H7 (cell line): ENCODE measurements around the gene SYNGR4. TPM values are rescaled to one million over a fixed set of nuclear protein-coding genes. Genes with fewer than 3 reads are reported as not detected.
A peak's percentile ranks its signal among the peaks of the same experiment; 100 is the strongest.
"Not testable (repeated sequence)": the region's sequence is repeated elsewhere in the genome, so short reads cannot be mapped to it uniquely, and the experiment has no call there.

Experiments
- DNase-seq: peaks from one replicate; pipeline ENCODE4 v3.0.0; 2012
- H3K27me3 ChIP-seq: 2 replicates; pipeline ENCODE4 v1.6.0; 2011; ENCODE audit warnings: mild to moderate bottlenecking, low read length; ENCODE audit not compliant: control insufficient read depth, insufficient read depth
- H3K36me3 ChIP-seq: replicated peaks from 2 replicates; pipeline ENCODE4 v1.5.1; 2011; ENCODE audit warnings: low read length; ENCODE audit not compliant: control insufficient read depth, insufficient read depth
- H3K4me3 ChIP-seq: 2 replicates; pipeline ENCODE4 v1.5.1; 2011; ENCODE audit warnings: low read depth, mild to moderate bottlenecking, control low read depth, low read length, moderate library complexity; ENCODE audit not compliant: insufficient read depth
- total RNA-seq: library from RNA; depleted of rRNA; stranded (reverse); fragments of >200 nt; shearing (Covaris generic); gene quantifications from 2 replicates; pipeline ENCODE4 v1.2.3, GENCODE V29; 2014

SYNGR4 gene
- total RNA-seq, 1 experiment from 2014 or later = not detected

DNA sequence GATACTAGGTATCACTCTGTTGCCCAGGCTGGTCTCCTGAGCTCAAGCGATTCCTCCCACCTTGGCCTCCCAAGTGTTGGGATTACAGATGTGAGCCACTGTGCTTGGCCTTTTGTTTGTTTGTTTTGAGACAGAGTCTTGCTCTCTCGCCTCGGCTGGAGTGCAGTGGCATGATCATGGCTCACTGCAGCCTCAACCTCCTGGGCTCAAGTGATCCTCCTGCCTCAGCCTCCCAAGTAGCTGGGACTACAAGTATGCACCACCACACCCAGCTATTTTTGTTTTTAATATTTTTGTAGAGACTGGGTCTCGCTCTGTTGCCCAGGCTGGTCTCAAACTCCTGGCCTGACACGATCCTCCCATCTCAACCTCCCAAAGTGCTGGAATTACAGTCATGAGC lies 7.6 kb downstream of the SYNGR4 start:
- not testable (repeated sequence) for H3K4me3 ChIP-seq, H3K36me3 ChIP-seq, H3K27me3 ChIP-seq, DNase-seq

DNA sequence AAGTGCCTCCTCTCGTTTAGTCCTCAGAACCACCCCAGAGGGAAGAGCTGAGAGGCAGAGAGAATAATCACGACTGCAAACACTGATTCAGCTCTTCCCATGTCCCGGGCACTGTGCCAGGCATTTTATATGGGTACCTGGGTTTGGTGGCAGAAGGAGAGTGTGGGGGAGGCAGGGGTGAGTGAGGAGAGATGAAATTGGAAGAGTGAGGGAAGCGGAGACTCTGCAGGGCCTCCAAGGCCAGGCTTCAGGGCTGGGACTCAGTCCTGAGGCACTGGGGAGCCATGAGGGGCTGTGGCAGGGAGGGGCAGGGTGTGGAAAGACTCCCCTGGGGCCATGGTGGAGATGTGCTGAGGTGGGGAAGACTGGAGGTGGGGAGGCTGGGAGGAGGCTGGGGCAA lies 8.7 kb downstream of the SYNGR4 start:
- DNase-seq = no peak
- no peak overlapping the region for H3K4me3 ChIP-seq
- H3K27me3 ChIP-seq = no peaks in the 10 kb centered on the region
- H3K36me3 ChIP-seq = no peaks in the 10 kb centered on the region

DNA sequence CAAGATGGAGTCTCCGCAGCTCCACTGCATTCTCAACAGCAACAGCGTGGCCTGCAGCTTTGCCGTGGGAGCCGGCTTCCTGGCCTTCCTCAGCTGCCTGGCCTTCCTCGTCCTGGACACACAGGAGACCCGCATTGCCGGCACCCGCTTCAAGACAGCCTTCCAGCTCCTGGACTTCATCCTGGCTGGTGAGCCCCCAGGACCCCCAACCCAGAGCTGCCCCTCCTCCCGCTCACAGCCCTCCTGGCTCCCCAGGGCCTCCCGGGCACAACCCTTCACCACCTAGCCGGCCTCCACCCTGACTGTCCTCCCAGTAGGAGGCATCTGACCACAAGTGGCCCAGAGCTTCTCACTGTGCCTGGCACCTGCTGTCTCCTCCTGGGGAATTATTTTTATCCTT lies 9.4 kb downstream of the SYNGR4 start:
- no peak for DNase-seq
- H3K36me3 ChIP-seq = no peaks in the 10 kb centered on the region
- H3K4me3 ChIP-seq = no peak overlapping the region
- H3K27me3 ChIP-seq = no peaks in the 10 kb centered on the region

DNA sequence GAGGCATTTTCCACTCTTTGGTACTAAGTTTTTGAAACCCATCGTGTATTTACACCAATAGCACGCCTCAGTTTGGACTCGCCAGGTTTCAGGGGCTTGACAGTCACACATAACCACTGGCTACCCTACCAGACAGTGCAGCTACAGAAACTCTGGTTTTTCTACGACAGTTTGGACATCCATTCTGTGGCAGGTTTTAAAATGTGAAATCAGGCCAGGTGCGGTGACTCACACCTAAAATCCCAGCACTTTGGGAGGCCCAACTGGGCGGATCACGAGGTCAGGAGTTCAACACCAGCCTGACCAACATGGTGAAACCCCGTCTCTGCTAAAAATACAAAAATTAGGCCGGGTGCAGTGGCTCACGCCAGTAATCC lies 14.0 kb downstream of the SYNGR4 start:
- H3K27me3 ChIP-seq = no peaks in the 10 kb centered on the region

DNA sequence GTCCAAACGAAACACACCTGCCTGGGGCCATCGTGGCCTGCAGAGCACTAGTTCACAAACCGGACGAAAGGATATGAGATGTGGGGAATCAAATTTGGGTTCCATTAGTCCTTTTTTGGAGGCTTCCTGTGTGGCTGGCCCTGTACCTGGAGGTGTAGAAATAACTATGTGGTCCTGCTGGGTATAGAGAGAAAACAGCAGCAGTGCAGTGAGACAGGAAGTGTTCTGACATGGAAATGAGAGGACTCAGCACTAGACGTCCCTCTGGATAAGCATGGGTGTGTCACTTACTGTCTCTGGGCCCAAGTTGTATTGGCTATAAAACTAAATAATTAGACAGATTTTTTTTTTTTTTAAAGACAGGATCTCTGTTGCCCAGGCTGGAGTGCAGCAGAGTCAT lies 14.9 kb downstream of the SYNGR4 start:
- Histone ChIP-seq H3K36me3 (peaks cover 10% of the 10 kb centered on the region), H3K4me3 (no peak overlapping the region), H3K27me3 (no peaks in the 10 kb centered on the region)
- DNase-seq = no peak

More for the DNA sequence above, 14.0 kb downstream of the SYNGR4 start:
- no peak for DNase-seq
- no peak overlapping the region for H3K4me3 ChIP-seq
- H3K36me3 ChIP-seq = peaks cover 4% of the 10 kb centered on the region

DNA sequence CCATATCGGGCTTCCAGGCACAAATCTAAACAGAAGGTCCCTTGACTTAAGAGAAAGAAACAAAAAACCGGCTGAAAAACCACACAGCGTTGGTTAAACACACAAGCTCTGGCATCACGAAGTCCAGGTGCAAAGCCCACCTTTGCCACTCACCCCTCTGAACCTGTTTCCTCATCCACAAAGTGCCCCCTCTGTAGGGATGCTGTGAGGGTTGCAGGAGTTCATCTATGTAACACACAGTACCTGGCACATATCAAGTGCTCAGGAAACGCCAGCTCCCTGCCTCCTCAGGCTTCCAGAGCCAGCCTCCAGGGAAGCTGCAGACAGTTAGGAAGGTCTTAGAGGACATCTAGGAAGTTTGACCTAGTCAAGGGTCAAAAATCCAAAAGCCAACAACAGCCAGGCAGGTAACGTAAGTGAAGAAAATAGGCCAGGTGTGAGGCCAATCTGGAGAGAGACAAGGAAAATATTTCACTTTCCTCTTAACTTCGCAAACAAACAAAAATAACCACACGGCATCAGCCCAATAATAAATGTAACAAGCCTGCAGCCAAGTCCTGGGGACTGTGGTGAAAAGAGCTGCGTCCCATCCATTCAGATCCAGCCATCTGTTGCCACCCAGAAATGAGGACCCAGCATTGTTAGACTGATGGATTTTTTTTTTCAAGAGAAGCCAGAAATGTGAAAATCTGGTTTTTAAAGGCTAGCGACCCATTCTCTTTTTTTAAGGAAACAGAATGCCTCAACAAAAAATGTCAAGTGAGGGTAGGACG lies 17.2 kb downstream of the SYNGR4 start:
- DNase-seq = no peak
- H3K27me3 ChIP-seq = no peaks in the 10 kb centered on the region
- H3K36me3 ChIP-seq = peaks cover 25% of the 10 kb centered on the region
- no peak overlapping the region for H3K4me3 ChIP-seq

DNA sequence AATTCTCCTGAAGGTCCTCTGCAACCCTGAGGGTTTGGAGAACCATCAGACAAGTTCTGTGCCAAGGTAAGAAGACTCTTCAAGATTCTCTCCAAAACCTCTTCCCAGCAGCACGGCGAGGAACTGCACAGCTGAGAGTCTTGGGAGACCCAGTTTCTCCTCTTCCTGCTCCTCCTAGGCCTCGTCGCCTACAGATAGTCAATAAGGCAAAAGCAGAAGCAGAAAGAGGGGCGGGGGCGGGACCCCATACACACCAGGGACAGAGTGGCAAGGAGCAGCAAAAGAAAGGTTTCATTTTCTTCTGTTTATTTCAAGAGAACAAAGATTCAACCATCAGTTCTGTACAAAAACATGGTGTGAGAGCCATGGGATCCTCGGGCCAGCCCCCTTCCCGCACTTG lies 18.1 kb downstream of the SYNGR4 start:
- no peaks in the 10 kb centered on the region for H3K27me3 ChIP-seq
- DNase-seq = no peak
- H3K36me3 ChIP-seq = peaks cover 33% of the 10 kb centered on the region
- H3K4me3 ChIP-seq = no peak overlapping the region

DNA sequence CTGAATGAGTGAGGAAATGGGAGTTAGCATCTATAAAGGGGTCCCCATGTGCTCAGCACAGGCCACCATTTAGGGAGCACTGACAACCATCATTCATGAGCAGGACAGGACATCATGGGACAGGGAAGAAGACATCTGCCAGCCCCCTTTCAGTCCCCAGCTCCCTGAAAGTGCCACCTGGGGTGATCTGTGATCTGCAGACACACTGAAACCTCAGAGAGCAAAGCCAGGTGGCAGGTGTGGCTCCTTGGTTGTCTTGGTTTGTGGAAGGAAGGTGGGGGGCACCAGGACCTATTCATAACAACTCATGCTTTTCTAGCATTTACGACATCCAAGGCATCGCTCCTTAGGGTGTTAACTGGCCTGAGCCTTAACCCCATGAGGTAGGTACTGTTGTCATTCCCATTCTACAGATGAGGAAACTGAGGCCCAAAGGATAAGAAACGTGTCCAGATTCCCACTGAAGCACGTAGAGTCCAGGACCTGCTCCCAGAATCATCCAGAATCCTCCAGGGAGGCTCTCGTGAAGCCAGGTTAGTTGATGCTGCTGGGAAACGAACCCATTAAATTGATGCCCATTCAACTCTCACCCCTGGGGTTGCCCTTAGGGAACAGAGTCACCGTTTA lies 21.4 kb downstream of the SYNGR4 start:
- Histone ChIP-seq H3K27me3 (no peaks in the 10 kb centered on the region), H3K4me3 (no peak overlapping the region), H3K36me3 (peaks cover 46% of the 10 kb centered on the region)
- no peak for DNase-seq

DNA sequence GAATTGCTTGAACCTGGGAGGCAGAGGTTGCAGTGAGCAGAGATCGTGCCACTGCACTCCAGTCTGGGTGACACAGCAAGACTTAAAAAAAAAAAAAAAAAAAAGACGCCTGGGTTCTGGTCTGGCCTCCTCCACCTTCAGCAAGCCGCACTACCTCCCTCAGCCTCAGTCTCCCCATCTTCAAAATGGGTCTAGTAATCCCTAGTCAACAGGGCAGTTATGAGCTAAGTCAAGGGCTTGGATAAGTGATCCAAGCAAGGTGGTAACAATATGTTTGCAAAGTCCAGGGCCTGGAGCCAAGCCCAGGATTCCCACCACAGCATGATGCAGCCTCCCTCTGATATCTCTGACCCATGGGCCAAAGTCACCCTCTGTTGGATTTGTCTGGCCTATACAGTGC lies 22.8 kb downstream of the SYNGR4 start:
- peaks cover 46% of the 10 kb centered on the region for H3K36me3 ChIP-seq
- H3K27me3 ChIP-seq = no peaks in the 10 kb centered on the region
- no peak for DNase-seq
- H3K4me3 ChIP-seq = no peak overlapping the region

DNA sequence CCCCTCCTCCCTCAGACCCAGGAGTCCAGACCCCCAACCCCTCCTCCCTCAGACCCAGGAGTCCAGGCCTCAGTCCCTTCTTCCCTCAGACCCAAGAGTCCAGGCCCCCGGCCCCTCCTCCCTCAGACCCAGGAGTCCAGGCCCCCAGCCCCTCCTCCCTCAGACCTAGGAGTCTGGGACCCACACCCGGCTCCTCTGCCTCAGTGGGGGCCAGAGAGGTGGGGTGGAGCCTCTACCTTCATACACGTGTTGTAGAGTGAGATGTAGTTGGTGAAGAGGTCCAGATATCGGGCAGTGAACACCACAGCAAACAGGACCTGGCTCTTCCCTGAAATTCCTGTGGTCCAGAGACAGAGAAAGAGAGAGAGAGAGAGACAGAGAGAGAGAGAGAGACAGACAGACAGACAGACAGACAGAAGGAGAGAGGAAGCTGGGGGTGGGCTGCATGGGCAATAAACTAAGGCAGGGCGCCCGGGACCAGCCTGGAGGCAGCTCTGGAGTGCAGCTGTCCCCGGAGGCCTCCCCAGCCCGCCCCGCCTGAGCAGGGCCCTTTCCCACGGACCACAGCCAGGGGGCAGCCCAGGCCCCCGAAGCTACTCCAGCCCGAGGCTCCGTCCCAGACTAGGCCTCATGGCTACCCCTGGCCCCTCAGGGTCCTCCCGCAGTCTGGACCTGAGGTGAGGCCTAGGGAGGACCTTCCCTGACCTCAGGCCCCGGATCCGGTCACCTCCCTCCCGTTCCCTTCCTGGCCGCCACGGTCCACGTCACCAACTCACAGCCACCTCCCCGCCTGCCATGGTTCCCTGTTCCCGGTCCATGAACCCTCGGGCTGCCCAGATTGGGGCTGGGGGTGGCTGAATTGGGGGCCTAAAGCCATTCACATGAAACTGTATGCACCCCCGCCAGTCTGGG lies 26.3 kb downstream of the SYNGR4 start:
- peak overlapping the region; percentile 96 for H3K4me3 ChIP-seq

DNA sequence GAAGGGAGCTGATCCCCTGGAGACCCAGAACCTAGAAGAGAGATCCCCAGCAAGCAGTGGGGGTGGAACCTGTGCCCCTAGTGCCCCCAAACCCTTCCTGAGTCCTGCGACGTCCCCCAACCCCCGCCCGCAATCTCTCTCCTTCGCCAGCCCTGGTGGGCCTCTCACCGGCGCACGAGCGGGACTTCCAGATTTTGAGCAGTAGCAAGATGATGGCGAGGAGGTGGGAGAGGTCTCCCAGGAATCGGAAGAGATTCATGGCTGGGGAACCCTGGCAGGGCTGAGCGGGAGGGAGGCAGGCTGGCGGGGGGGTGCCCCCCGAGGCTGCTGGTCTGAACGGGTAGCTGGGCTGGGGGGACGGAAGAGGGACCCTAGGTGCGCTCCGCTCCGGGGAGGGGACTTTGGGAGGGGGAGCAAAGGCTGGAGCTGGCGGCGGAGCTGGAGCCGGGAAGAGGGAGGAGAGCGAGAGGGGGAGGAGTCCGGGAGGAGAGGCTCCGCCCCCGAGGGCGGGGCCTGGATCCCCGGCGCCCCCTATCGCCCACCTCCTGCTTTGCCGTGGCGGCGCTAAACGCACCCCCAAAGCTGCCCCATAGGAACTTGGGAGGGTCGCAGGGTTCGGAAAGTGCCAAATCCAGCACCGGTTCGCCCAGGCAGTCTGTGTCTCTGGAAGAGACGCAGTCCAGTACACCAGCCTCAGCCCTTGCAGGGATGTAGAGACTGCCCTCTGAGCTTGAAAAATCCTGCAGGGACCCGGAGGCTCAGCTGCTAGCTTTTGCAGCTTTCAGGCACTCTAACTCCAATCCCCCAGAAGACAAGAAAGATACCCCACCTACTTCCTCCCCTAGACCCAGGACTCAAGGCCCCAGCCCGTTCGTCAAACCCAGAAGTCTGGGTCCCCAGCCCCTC lies 27.2 kb downstream of the SYNGR4 start, which contains the start of gene KDELR1:
Gene KDELR1, minus strand, starts transcription at position 452 of the 906 bp plus-strand sequence. Its CDS starts 193 bp downstream, at position 259.
- DNase-seq = peak; percentile 98
- H3K36me3 ChIP-seq = peaks cover 21% of the 10 kb centered on the region
- peaks cover 35% of the 10 kb centered on the region for H3K27me3 ChIP-seq
- peak within 1 kb of the TSS; percentile 96 for H3K4me3 ChIP-seq

More for the DNA sequence above, 26.3 kb downstream of the SYNGR4 start:
- peaks cover 26% of the 10 kb centered on the region for H3K27me3 ChIP-seq
- peaks cover 26% of the 10 kb centered on the region for H3K36me3 ChIP-seq
- DNase-seq = peak; percentile 92

DNA sequence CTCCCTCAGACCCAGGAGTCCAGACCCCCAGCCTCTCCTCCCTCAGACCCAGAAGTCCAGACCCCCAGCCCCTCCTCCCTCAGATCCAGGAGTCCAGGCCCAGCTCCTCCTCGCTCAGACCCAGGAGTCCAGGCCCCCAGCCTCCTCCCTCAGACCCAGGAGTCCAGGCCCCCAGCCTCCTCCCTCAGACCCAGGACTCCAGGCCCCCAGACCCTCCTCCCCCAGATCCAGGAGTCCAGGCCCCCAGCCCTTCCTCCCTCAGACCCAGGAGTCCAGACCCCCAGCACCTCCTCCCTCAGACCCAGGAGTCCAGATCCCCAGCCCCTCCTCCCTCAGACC lies 27.8 kb downstream of the SYNGR4 start:
- H3K27me3 ChIP-seq = peaks cover 42% of the 10 kb centered on the region
- H3K36me3 ChIP-seq = peaks cover 17% of the 10 kb centered on the region
- H3K4me3 ChIP-seq, DNase-seq: not testable (repeated sequence)

DNA sequence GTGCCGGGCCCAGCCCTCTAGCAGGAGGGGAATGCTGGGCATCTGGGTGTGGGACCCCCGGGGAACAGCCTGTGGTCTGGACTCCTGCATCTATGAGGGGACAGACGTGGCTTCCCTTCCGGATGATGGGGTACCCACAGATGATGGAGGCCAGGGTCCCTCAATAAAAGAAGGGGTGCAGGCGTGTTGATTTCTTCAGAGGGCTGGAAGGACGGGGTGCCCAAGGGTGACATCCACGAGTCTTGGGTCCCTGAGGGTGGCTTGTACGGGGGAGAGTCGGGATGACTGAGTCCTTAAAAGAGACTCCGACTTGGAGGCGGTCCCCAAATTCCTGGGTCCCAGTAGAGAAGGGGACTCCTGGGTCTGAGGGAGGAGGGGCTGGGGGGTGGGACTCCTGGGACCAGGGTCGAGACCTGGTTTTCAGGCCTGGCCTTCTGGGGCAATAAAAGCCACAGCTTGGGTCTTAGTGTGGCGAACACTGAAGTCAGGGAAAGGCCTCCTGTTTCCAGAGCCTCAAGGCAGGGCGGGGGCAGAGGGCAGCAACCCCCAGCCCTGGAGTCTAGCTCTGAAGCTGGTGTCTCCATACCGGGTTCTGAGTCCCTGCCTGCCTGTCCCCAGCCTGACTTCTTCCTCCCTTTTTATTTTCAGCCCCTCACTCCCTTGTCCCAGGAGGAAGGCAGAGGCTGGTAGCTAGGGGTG lies 28.8 kb downstream of the SYNGR4 start:
- peak overlapping the region; percentile 46 for H3K4me3 ChIP-seq
- peak; percentile 49 for DNase-seq
- peaks cover 10% of the 10 kb centered on the region for H3K36me3 ChIP-seq
- peaks cover 52% of the 10 kb centered on the region for H3K27me3 ChIP-seq
